GM19193 (cell line): ENCODE measurements around the gene SLC22A31.

Experiments
- POLR2A ChIP-seq: IDR thresholded peaks from 4 replicates; pipeline ENCODE4 v1.6.1; 2011; ENCODE audit not compliant: insufficient read depth, insufficient read length; ENCODE audit errors: extremely low read depth

The SLC22A31 gene

GRCh38 chr16:89189358-89190025 lies 10.8 kb downstream of the SLC22A31 start:
- no peak for TF ChIP-seq POLR2A

GRCh38 chr16:89187770-89188392 lies 12.5 kb downstream of the SLC22A31 start:
- TF ChIP-seq POLR2A, result no peak

GRCh38 chr16:89187032-89187769 lies 13.1 kb downstream of the SLC22A31 start:
- TF ChIP-seq POLR2A, result no peak

- TF ChIP-seq POLR2A, result no peak
These were observed 15.2 kb downstream of the SLC22A31 start for GRCh38 chr16:89184933-89185794.

- TF ChIP-seq POLR2A, result no peak
These were observed 15.7 kb downstream of the SLC22A31 start for GRCh38 chr16:89184677-89184932.

- no peak for TF ChIP-seq POLR2A
These were observed 16.2 kb downstream of the SLC22A31 start for GRCh38 chr16:89183975-89184676.

GRCh38 chr16:89183463-89183862 lies 16.9 kb downstream of the SLC22A31 start:
- no peak for TF ChIP-seq POLR2A

GRCh38 chr16:89179656-89180315 lies 20.6 kb downstream of the SLC22A31 start:
- TF ChIP-seq POLR2A, result no peak

GRCh38 chr16:89179148-89179484 lies 21.2 kb downstream of the SLC22A31 start:
- no peak for TF ChIP-seq POLR2A

GRCh38 chr16:89178453-89179147 lies 21.7 kb downstream of the SLC22A31 start:
- no peak for TF ChIP-seq POLR2A

GRCh38 chr16:89177501-89177900 lies 22.8 kb downstream of the SLC22A31 start:
- no peak for TF ChIP-seq POLR2A

- no peak for TF ChIP-seq POLR2A
These were observed 23.6 kb downstream of the SLC22A31 start for GRCh38 chr16:89176717-89177116.

- TF ChIP-seq POLR2A, result no peak
These were observed 24.1 kb downstream of the SLC22A31 start for GRCh38 chr16:89176147-89176690.
